Upper lobe of right lung (tissue), 1 donor: Measurements from ENCODE around the gene YTHDF1. TPM values are rescaled to one million over a fixed set of nuclear protein-coding genes. Genes with fewer than 3 reads are reported as not detected.

Source experiments
- ATAC-seq: fragments of 200-7000 bp; cut with Tn5 transposase; one replicate; pipeline ENCODE4 v1.9.1; 2020; ENCODE audit warnings: mild to moderate bottlenecking, moderate library complexity
- DNase-seq: peaks from one replicate; pipeline ENCODE4 v3.0.0-alpha.2; 2020
- H3K27ac ChIP-seq: fragments of 200-600 bp; one replicate; pipeline ENCODE4 v1.8.0; 2022
- H3K27me3 ChIP-seq: fragments of 200-600 bp; one replicate; pipeline ENCODE4 v1.8.0; 2022; ENCODE audit warnings: mild to moderate bottlenecking
- H3K36me3 ChIP-seq: fragments of 200-600 bp; one replicate; pipeline ENCODE4 v1.8.0; 2022
- H3K4me1 ChIP-seq: fragments of 200-600 bp; one replicate; pipeline ENCODE4 v1.8.0; 2022
- H3K4me3 ChIP-seq: fragments of 200-600 bp; one replicate; pipeline ENCODE4 v1.8.0; 2022; ENCODE audit warnings: mild to moderate bottlenecking
- H3K9me3 ChIP-seq: fragments of 200-600 bp; one replicate; pipeline ENCODE4 v1.8.0; 2022
- CTCF ChIP-seq: fragments of 200-600 bp; IDR thresholded peaks from one replicate; pipeline ENCODE4 v1.8.0; 2022; ENCODE audit warnings: antibody characterized with exemption
- intact Hi-C: fragments of 100-400 bp; cut with DNase I; formaldehyde crosslinking; loops from one replicate; pipeline ENCODE4 v1.11.0; 2022
- total RNA-seq: library from RNA; stranded (reverse); fragmentation: NEBNext Ultra II Directional; extraction: Animal tissue kit (Norgen Biotek cat#: 25700); gene quantifications from one replicate; pipeline ENCODE4 v1.2.1, GENCODE V29; 2021
- donor health status: DM: no; HTN: yes; CAD: no; lungs with severe emphysema.

Gene YTHDF1
- total RNA-seq, 1 donor from 2014 or later: 36.9 TPM

GRCh38 chr20:63186084-63186483 lies 29.8 kb downstream of the YTHDF1 start:
- ATAC-seq: no peak
- H3K27ac ChIP-seq: no peak overlapping the region
- no peaks in the 10 kb centered on the region for H3K9me3 ChIP-seq
- H3K27me3 ChIP-seq: peaks cover 12% of the 10 kb centered on the region
- H3K36me3 ChIP-seq: no peaks in the 10 kb centered on the region
- no peak overlapping the region for H3K4me3 ChIP-seq
- H3K4me1 ChIP-seq: no peaks in the 10 kb centered on the region
- intact Hi-C loops: no loop called here
- no peak for DNase-seq
- TF ChIP-seq CTCF: no peak

- H3K27me3 ChIP-seq: peaks cover 20% of the 10 kb centered on the region
- H3K9me3 ChIP-seq: no peaks in the 10 kb centered on the region
- no peaks in the 10 kb centered on the region for H3K36me3 ChIP-seq
- ATAC-seq: no peak
- no peak for TF ChIP-seq CTCF
- H3K4me3 ChIP-seq: no peak overlapping the region
- no peaks in the 10 kb centered on the region for H3K4me1 ChIP-seq
- intact Hi-C loops: no loop called here
- H3K27ac ChIP-seq: no peak overlapping the region
- no peak for DNase-seq
Observed at GRCh38 chr20:63185215-63185796, 30.6 kb downstream of the YTHDF1 start.

GRCh38 chr20:63183422-63184146 lies 32.3 kb downstream of the YTHDF1 start:
- Histone ChIP-seq H3K36me3 (no peaks in the 10 kb centered on the region), H3K27ac (no peak overlapping the region), H3K4me1 (peaks cover 7% of the 10 kb centered on the region), H3K9me3 (no peaks in the 10 kb centered on the region), H3K4me3 (no peak overlapping the region), H3K27me3 (peaks cover 35% of the 10 kb centered on the region)
- DNase-seq: no peak
- ATAC-seq: peak; percentile 67
- intact Hi-C loops: no loop called here
- TF ChIP-seq CTCF: peak; percentile 72

- no peak for TF ChIP-seq CTCF
- no peaks in the 10 kb centered on the region for H3K36me3 ChIP-seq
- H3K9me3 ChIP-seq: no peaks in the 10 kb centered on the region
- peaks cover 41% of the 10 kb centered on the region for H3K27me3 ChIP-seq
- H3K4me3 ChIP-seq: no peak overlapping the region
- intact Hi-C loops: no loop called here
- H3K27ac ChIP-seq: no peak overlapping the region
- H3K4me1 ChIP-seq: peaks cover 7% of the 10 kb centered on the region
- DNase-seq (no peak), ATAC-seq (no peak)
Observed at GRCh38 chr20:63182946-63183415, 33.0 kb downstream of the YTHDF1 start.

- no peak overlapping the region for H3K27ac ChIP-seq
- peaks cover 46% of the 10 kb centered on the region for H3K27me3 ChIP-seq
- H3K36me3 ChIP-seq: no peaks in the 10 kb centered on the region
- H3K4me1 ChIP-seq: peaks cover 7% of the 10 kb centered on the region
- no peak for TF ChIP-seq CTCF
- DNase-seq (no peak), ATAC-seq (no peak)
- H3K4me3 ChIP-seq: no peak overlapping the region
- no peaks in the 10 kb centered on the region for H3K9me3 ChIP-seq
- intact Hi-C loops: no loop called here
Observed at GRCh38 chr20:63182425-63182824, 33.5 kb downstream of the YTHDF1 start.
